Measurements from ENCODE around the gene HIRIP3.

Gene HIRIP3

DNA sequence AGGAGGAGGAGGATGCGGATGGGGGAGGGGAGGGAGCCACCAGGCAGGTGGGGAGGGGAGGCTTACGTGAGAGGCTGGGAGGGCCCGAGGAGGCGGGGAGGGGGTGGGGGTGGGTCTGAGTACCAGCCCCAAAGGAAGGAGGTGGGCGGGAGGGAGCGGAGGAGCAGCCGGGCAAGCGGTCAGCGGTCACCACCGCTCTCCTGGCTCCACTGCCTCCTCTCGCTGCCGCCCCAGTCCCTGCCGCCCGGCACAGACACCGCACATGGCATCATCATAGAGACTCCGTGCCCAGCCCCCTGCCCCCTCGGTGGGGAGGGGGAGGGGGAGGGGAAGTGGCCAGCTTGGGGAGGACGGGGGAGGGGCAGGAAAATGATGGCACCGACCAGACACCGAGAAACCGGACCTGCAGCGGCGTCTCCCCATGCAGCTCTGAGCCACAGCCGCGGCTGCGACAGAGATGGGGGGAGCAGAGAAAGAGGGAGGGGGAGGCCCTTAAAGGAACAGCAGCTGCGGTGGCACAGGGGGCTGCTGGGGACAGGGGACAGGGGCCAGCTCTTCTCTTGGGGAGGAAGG, 35.5 kb upstream of the HIRIP3 start, which contains the start of gene TLCD3B:
Gene TLCD3B (minus strand): TSS at position 431 of the 573 bp plus-strand sequence. CDS start 744 bp downstream, outside the sequence.
- DNase-seq (ENCODE audit: low read depth) = no peak
- TF ChIP-seq, protein P1, sequence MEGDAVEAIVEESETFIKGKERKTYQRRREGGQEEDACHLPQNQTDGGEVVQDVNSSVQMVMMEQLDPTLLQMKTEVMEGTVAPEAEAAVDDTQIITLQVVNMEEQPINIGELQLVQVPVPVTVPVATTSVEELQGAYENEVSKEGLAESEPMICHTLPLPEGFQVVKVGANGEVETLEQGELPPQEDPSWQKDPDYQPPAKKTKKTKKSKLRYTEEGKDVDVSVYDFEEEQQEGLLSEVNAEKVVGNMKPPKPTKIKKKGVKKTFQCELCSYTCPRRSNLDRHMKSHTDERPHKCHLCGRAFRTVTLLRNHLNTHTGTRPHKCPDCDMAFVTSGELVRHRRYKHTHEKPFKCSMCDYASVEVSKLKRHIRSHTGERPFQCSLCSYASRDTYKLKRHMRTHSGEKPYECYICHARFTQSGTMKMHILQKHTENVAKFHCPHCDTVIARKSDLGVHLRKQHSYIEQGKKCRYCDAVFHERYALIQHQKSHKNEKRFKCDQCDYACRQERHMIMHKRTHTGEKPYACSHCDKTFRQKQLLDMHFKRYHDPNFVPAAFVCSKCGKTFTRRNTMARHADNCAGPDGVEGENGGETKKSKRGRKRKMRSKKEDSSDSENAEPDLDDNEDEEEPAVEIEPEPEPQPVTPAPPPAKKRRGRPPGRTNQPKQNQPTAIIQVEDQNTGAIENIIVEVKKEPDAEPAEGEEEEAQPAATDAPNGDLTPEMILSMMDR (IDR thresholded peaks at IDR 0.05; ENCODE audit: control insufficient read depth, insufficient read depth, low read depth, low read length, missing control alignments) = no peak
- no peak within 1 kb of the TSS for H3K4me3 ChIP-seq (ENCODE audit: control insufficient read depth, low read depth, low read length)

GRCh38 chr16:30030011-30030685, 34.7 kb upstream of the HIRIP3 start:
- TF ChIP-seq, protein P1 (IDR thresholded peaks at IDR 0.05; ENCODE audit: control insufficient read depth, insufficient read depth, low read depth, low read length, missing control alignments) = no peak
- no peak overlapping the region for H3K4me3 ChIP-seq (ENCODE audit: control insufficient read depth, low read depth, low read length)
- DNase-seq (ENCODE audit: low read depth) = no peak

- DNase-seq (ENCODE audit: low read depth) = no peak
- TF ChIP-seq, protein P1 (IDR thresholded peaks at IDR 0.05; ENCODE audit: control insufficient read depth, insufficient read depth, low read depth, low read length, missing control alignments) = no peak
- H3K4me3 ChIP-seq (ENCODE audit: control insufficient read depth, low read depth, low read length) = no peak overlapping the region
Observed at GRCh38 chr16:30028438-30029076, 33.1 kb upstream of the HIRIP3 start.

DNA sequence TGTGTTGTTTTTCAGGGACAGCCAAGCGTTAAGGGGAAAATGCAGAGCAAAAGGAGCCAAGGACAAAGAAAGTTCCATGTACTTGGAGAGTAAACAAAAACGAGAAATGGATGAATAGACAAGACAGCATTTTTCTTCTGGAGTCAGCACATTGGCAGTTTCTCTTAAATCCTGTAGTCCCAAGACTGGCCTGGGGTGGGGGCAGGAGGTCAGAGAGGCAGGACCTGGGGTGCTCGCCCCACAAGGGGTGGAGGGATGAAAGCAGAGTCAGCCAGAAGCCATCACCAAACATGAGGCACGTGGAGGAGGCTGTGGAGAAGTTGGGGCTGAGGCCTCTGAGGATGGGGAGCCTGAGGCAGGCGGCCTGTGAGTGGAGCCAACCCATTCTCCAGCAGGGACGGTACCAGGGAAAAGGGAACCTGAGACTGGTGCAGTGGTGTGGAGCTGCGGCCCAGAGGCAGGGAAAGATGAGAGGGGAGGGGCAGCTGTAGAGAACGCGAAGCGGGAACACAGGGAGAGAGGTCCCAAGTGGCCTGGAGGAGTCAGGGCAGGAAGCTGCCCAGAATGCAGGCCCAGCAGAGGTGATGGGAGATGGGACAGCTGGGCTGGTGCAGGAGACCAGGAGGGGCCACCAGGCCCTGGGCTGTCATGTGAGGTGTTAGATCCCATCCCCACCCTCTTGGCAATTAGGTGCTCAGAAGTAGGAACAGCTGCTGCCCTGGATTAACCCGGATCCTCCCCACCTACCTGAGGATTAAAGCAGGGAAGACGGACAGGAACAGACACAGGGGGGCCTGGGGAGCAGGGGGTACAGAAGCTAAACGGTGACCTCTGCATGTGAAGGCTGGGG, 32.4 kb upstream of the HIRIP3 start:
- no peak for DNase-seq (ENCODE audit: low read depth)
- H3K4me3 ChIP-seq (ENCODE audit: control insufficient read depth, low read depth, low read length) = no peak overlapping the region
- TF ChIP-seq, protein P1 (IDR thresholded peaks at IDR 0.05; ENCODE audit: control insufficient read depth, insufficient read depth, low read depth, low read length, missing control alignments) = no peak

- no peak overlapping the region for H3K4me3 ChIP-seq (ENCODE audit: control insufficient read depth, low read depth, low read length)
- DNase-seq (ENCODE audit: low read depth) = no peak
- TF ChIP-seq, protein P1 (IDR thresholded peaks at IDR 0.05; ENCODE audit: control insufficient read depth, insufficient read depth, low read depth, low read length, missing control alignments) = no peak
Observed at GRCh38 chr16:30026449-30026848, 31.0 kb upstream of the HIRIP3 start.

- H3K4me3 ChIP-seq (ENCODE audit: control insufficient read depth, low read depth, low read length) = no peak overlapping the region
- TF ChIP-seq, protein P1 (IDR thresholded peaks at IDR 0.05; ENCODE audit: control insufficient read depth, insufficient read depth, low read depth, low read length, missing control alignments) = no peak
- no peak for DNase-seq (ENCODE audit: low read depth)
Observed at GRCh38 chr16:30025574-30025973, 30.2 kb upstream of the HIRIP3 start.
